HepG2 (cell line): Measurements from ENCODE around the gene EMC1. TPM values are rescaled to one million over a fixed set of nuclear protein-coding genes. Genes with fewer than 3 reads are reported as not detected.

Source experiments
- CHD4 ChIP-seq: fragments of 200-600 bp; sonication (generic); IDR thresholded peaks from 2 replicates; pipeline ENCODE4 v1.7.0; 2017; ENCODE audit warnings: mild to moderate bottlenecking, low read length, borderline replicate concordance
- DRAP1 ChIP-seq: IDR thresholded peaks from 2 replicates; pipeline ENCODE4 v1.6.1; 2016; ENCODE audit warnings: missing genetic modification reagents, missing compliant biosample characterization
- ELK4 ChIP-seq: sonication (generic); formaldehyde crosslinking; IDR thresholded peaks from 2 replicates; pipeline ENCODE4 v1.9.0; 2021; ENCODE audit warnings: missing genetic modification reagents, borderline replicate concordance
- HINFP ChIP-seq: sonication (generic); formaldehyde crosslinking; IDR thresholded peaks from 2 replicates; pipeline ENCODE4 v1.4.0; 2020; ENCODE audit warnings: low read depth, mild to moderate bottlenecking, missing genetic modification reagents
- IRF1 ChIP-seq: sonication (generic); formaldehyde crosslinking; IDR thresholded peaks from 2 replicates; pipeline ENCODE4 v1.4.0; 2020; ENCODE audit warnings: low read depth, mild to moderate bottlenecking, missing genetic modification reagents
- MEIS2 ChIP-seq: sonication (generic); formaldehyde crosslinking; IDR thresholded peaks from 2 replicates; pipeline ENCODE4 v1.9.0; 2021; ENCODE audit warnings: mild to moderate bottlenecking, missing genetic modification reagents
- MTF1 ChIP-seq: sonication (generic); formaldehyde crosslinking; IDR thresholded peaks from 2 replicates; pipeline ENCODE4 v1.5.0; 2020; ENCODE audit warnings: missing genetic modification reagents
- NFE2 ChIP-seq: sonication (generic); formaldehyde crosslinking; IDR thresholded peaks from 2 replicates; pipeline ENCODE4 v1.4.0; 2020; ENCODE audit warnings: missing genetic modification reagents
- SKI ChIP-seq: fragments of 450-650 bp; IDR thresholded peaks from one replicate; pipeline ENCODE4 v1.6.1; 2018; ENCODE audit warnings: mild to moderate bottlenecking; ENCODE audit not compliant: partially characterized antibody
- SP5 ChIP-seq: IDR thresholded peaks from 2 replicates; pipeline ENCODE4 v1.6.1; 2016; ENCODE audit warnings: low read depth, borderline replicate concordance
- SUZ12 ChIP-seq: fragments of 150-350 bp; IDR thresholded peaks from 2 replicates; pipeline ENCODE4 v1.6.1; 2014; ENCODE audit warnings: low read depth, low read length
- TGIF2 ChIP-seq: IDR thresholded peaks from 2 replicates; pipeline ENCODE4 v1.6.1; 2016; ENCODE audit warnings: control low read depth, missing compliant biosample characterization
- ZMYM3 ChIP-seq: sonication (generic); formaldehyde crosslinking; IDR thresholded peaks from 2 replicates; pipeline ENCODE4 v1.5.1; 2020; ENCODE audit warnings: mild to moderate bottlenecking, missing genetic modification reagents
- ZNF101 ChIP-seq: sonication (generic); formaldehyde crosslinking; IDR thresholded peaks from 2 replicates; pipeline ENCODE4 v1.4.0; 2020; ENCODE audit warnings: mild to moderate bottlenecking, low read depth, missing genetic modification reagents, borderline replicate concordance
- ZNF234 ChIP-seq: sonication (generic); formaldehyde crosslinking; conservative IDR thresholded peaks from 2 replicates; pipeline ENCODE4 v1.5.1; 2020; ENCODE audit warnings: mild to moderate bottlenecking, missing genetic modification reagents
- ZNF263 ChIP-seq: sonication (generic); formaldehyde crosslinking; IDR thresholded peaks from 2 replicates; pipeline ENCODE4 v1.4.0; 2020; ENCODE audit warnings: missing genetic modification reagents
- ZNF501 ChIP-seq: sonication (generic); formaldehyde crosslinking; IDR thresholded peaks from 2 replicates; pipeline ENCODE4 v1.5.1; 2020; ENCODE audit warnings: mild to moderate bottlenecking, moderate library complexity, missing genetic modification reagents
- ZNF652 ChIP-seq: IDR thresholded peaks from 2 replicates; pipeline ENCODE4 v1.6.1; 2016; ENCODE audit warnings: low read depth, borderline replicate concordance
- ZXDC ChIP-seq: sonication (generic); formaldehyde crosslinking; IDR thresholded peaks from 2 replicates; pipeline ENCODE4 v1.5.0; 2020; ENCODE audit warnings: mild to moderate bottlenecking, missing genetic modification reagents
- polyA plus RNA-seq, 8 experiments: library from polyadenylated mRNA; depleted of rRNA in 3 of 8; stranded (reverse) in 7 of 8; unstranded in 1 of 8; fragments of >200 nt; fragmentation: Illumina TruSeq in 4 of 8; extraction: Trizol in 4 of 8; gene quantifications; 2 replicates each; pipeline versions ENCODE4 v1.2.1 to v1.2.3, GENCODE V29; 2011 to 2016; ENCODE audit warnings: low read depth in 4 of 8, missing spikeins in 1 of 8, mixed read lengths in 1 of 8; ENCODE audit not compliant: insufficient read depth in 1 of 8
- total RNA-seq, 5 experiments: library from RNA; depleted of rRNA; stranded (reverse); fragments of >200 nt; fragmentation: Illumina TruSeq; extraction: Trizol; gene quantifications; 2 replicates each; pipeline ENCODE4 v1.2.3, GENCODE V29; 2016; ENCODE audit warnings: low read depth in 1 of 5

Gene EMC1
- total and polyA plus RNA-seq, 2 of the 13 experiments (the other 11 are each of a cell fraction or from before 2014, with no cell fraction given) = 38.0 to 61.3 TPM

- TF ChIP-seq ZXDC (CRISPR knock-in tag) (no peak), MEIS2 (no peak), ZMYM3 (CRISPR knock-in tag) (no peak), SUZ12 (peak; percentile 52), NFE2 (CRISPR knock-in tag) (no peak), ZNF234 (CRISPR knock-in tag) (no peak), MTF1 (CRISPR knock-in tag) (no peak), IRF1 (CRISPR knock-in tag) (0 out of 2 replicates have a peak, but pooled peaks have one; percentile 37), TGIF2 (peak; percentile 28; the same call in 1 of the 2 replicates), ELK4 (no peak; the same call in 1 of the 2 replicates), HINFP (0 out of 2 replicates have a peak, but pooled peaks have one; percentile 58), DRAP1 (CRISPR knock-in tag) (peak; percentile 45; the same call in 1 of the 2 replicates), ZNF101 (CRISPR knock-in tag) (no peak), ZNF652 (no peak), SP5 (CRISPR knock-in tag) (peak; percentile 90), ZNF501 (peak; percentile 93), CHD4 (no peak), ZNF263 (peak; percentile 2; the same call in 1 of the 2 replicates), SKI (peak; percentile 68)
Observed at GRCh38 chr1:19251305-19252196, at the start of gene EMC1, which contains the start of gene MRTO4 (continued).
